Activated CD4-positive, alpha-beta memory T cell treated with anti-CD3 and anti-CD28 coated beads for 36 hours (primary cell): ENCODE measurements around the gene BACH2. TPM values are rescaled to one million over a fixed set of nuclear protein-coding genes. Genes with fewer than 3 reads are reported as not detected.
A peak's percentile ranks its signal among the peaks of the same experiment; 100 is the strongest.
"Not testable (repeated sequence)": the region's sequence is repeated elsewhere in the genome, so short reads cannot be mapped to it uniquely, and the experiment has no call there.

ENCODE experiments used
- CTCF ChIA-PET: fragments of 350-600 bp; sonication (Branson Sonifier 250); formaldehyde crosslinking; loops from one replicate; lab custom pipeline; 2021; ENCODE audit warnings: antibody characterized with exemption, inconsistent platforms; lab: Charles Lee
- POLR2A ChIA-PET: fragments of 350-600 bp; sonication (Branson Sonifier 250); formaldehyde crosslinking; loops from one replicate; lab custom pipeline; 2021; ENCODE audit warnings: antibody characterized with exemption; lab: Charles Lee
- DNase-seq: peaks from one replicate; pipeline ENCODE4 v3.0.0-alpha.2; 2020
- H3K27ac Mint-ChIP-seq: one replicate; pipeline ENCODE4 v1.8.0; 2021; ENCODE audit warnings: mixed read lengths
- H3K27me3 Mint-ChIP-seq: one replicate; pipeline ENCODE4 v1.8.0; 2021; ENCODE audit warnings: mixed read lengths
- H3K36me3 Mint-ChIP-seq: one replicate; pipeline ENCODE4 v1.8.0; 2021; ENCODE audit warnings: mixed read lengths
- H3K4me1 Mint-ChIP-seq: one replicate; pipeline ENCODE4 v1.8.0; 2021; ENCODE audit warnings: low read depth, mixed read lengths
- H3K4me3 Mint-ChIP-seq: one replicate; pipeline ENCODE4 v1.8.0; 2021; ENCODE audit warnings: mild to moderate bottlenecking, mixed read lengths
- H3K9me3 Mint-ChIP-seq: one replicate; pipeline ENCODE4 v1.8.0; 2021; ENCODE audit warnings: mixed read lengths
- intact Hi-C: fragments of 100-400 bp; cut with micrococcal nuclease; formaldehyde crosslinking; loops from one replicate; pipeline ENCODE4 v1.15.1; 2023
- total RNA-seq, 2 experiments: library from RNA; stranded (reverse); gene quantifications; one replicate each; pipeline ENCODE4 v1.2.3, GENCODE V29; 2021

Gene BACH2
- total RNA-seq, 2 experiments from 2014 or later = 49.2 to 55.4 TPM

DNA sequence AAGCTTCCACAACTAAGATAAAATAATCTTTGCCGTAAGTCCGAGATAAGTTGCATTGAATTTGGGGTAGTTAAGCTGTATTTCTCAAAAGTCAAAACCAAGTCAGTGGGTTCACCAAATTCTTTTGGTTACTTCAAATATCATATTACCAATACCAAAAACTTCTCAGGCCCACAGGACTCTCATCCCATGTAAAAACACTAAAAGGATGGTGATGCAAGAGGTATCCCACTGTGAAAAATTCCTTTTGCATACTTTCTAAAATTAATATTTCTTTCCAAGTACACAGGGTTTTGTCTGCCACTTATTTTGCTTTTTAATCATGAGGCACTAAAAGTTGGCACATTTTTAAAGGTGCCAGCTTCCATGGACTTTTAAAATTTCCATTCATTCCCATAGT lies 251.1 kb downstream of the BACH2 start:
- no peak for DNase-seq
- intact Hi-C loops = no loop called here
- Mint-ChIP-seq H3K4me3 (no peak overlapping the region), H3K27ac (peak overlapping the region; percentile 53), H3K36me3 (peaks cover 19% of the 10 kb centered on the region), H3K27me3 (no peaks in the 10 kb centered on the region), H3K9me3 (no peaks in the 10 kb centered on the region), H3K4me1 (peaks cover 36% of the 10 kb centered on the region)
- ChIA-PET CTCF (interaction anchor here (0.7 kb wide), 1 partner anchor 17 kb away, joined by 3 read pairs; no protein-coding TSS in a partner anchor), POLR2A (interaction anchor here (0.9 to 1.6 kb wide), 3 partner anchors 23 to 59 kb away, joined by 3 to 4 read pairs (median 4); no protein-coding TSS in a partner anchor)

DNA sequence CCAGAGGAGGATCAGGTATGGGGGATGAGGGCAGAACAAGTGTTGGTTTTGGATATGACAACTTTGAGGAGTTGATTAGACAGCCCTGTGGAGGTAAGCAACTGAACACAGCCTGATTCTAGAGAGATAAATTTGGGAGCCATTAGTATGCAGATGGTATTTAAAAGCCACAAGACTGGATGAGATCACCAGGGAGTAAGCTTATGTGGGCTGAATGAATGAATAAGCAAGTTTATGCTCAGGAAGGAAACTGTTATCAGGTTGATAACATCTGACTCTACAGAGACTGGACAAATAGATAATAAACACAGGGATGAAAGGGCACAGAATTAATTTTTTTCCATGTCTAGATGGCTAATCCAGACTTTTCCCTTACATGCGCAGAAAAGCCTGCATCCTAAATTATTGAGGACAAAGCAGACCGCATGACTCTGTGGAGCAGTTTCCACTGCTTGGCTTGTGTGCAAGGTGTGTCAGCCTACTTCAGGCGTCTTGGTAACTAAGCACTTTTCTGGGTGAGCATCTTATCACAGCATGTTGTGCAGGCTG lies 251.7 kb downstream of the BACH2 start:
- no peaks in the 10 kb centered on the region for H3K27me3 Mint-ChIP-seq
- peak overlapping the region; percentile 53 for H3K27ac Mint-ChIP-seq
- no peaks in the 10 kb centered on the region for H3K9me3 Mint-ChIP-seq
- H3K36me3 Mint-ChIP-seq = peaks cover 21% of the 10 kb centered on the region
- H3K4me3 Mint-ChIP-seq = no peak overlapping the region
- H3K4me1 Mint-ChIP-seq = peaks cover 32% of the 10 kb centered on the region
- intact Hi-C loops = no loop called here
- no peak for DNase-seq
- CTCF ChIA-PET = interaction anchor here (0.9 to 1.3 kb wide), 2 partner anchors 27 to 104 kb away, joined by 3 to 5 read pairs; no protein-coding TSS in a partner anchor
- POLR2A ChIA-PET = interaction anchor here (1.3 to 2.2 kb wide), 2 partner anchors 35 to 36 kb away, joined by 4 to 9 read pairs; no protein-coding TSS in a partner anchor

DNA sequence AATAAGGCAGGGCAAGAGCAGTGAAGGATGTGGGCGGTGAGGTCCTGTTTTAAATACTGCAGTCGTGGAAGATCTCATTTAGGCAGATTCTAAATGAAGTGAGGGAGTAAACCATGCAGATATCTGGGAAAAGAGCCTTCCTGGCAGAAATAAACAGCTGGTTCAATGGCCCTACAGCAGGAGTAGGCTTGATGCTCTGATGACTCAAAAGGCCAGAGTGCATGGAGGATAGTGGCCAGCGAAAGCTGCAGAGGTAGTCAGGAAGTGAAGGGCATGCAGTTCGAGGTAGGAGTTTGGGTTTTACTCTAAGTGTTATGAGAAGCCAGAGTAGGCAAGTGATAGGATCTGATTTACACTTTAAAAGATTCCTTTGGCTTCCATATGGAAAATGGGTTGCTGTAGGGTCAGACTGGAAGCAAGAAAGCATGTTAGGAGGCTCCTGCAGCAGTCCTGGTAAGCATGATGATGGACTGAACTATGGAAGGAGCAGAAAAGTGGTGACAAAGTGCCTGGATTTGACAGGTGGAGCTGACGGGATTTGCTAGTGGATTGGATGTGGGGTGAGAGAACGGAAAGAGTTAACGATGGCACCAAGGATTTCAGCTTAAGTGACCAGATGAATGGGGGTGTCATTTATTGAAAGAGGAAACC lies 252.3 kb downstream of the BACH2 start:
- Mint-ChIP-seq H3K36me3 (peaks cover 23% of the 10 kb centered on the region), H3K27me3 (no peaks in the 10 kb centered on the region), H3K27ac (no peak overlapping the region), H3K4me3 (no peak overlapping the region), H3K9me3 (no peaks in the 10 kb centered on the region), H3K4me1 (peaks cover 27% of the 10 kb centered on the region)
- DNase-seq = no peak
- POLR2A ChIA-PET = interaction anchor here (1.3 to 2.2 kb wide), 2 partner anchors 36 kb away, joined by 4 to 9 read pairs; no protein-coding TSS in a partner anchor
- intact Hi-C loops = no loop called here
- CTCF ChIA-PET = interaction anchor here (0.9 to 1.3 kb wide), 2 partner anchors 28 to 104 kb away, joined by 3 to 5 read pairs; no protein-coding TSS in a partner anchor

DNA sequence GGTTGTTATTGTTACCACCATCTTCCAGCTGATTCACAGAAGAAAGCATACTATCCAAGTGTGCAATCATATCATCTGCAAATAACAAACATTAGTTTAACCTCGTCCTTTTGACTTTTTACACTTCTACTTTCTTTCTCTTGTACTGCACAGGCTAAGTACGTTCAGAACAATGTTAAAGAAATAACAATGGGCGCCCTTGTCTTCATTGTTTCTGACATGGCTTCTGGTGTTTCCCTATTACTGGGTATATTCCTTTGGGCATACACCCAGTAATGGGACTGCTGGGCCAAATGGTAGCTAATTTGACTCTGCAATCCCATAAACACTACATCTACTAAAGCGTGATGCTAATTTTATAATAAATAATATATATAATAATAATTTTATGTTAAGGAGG lies 255.7 kb downstream of the BACH2 start:
- CTCF ChIA-PET = interaction anchor here (0.6 kb wide), 1 partner anchor 9 kb away, joined by 3 read pairs; no protein-coding TSS in a partner anchor
- POLR2A ChIA-PET = no interaction called here
- intact Hi-C loops = no loop called here
- H3K4me1 Mint-ChIP-seq = peaks cover 27% of the 10 kb centered on the region
- no peaks in the 10 kb centered on the region for H3K27me3 Mint-ChIP-seq
- H3K9me3 Mint-ChIP-seq = no peaks in the 10 kb centered on the region
- DNase-seq = no peak
- no peak overlapping the region for H3K4me3 Mint-ChIP-seq
- peaks cover 25% of the 10 kb centered on the region for H3K36me3 Mint-ChIP-seq
- H3K27ac Mint-ChIP-seq = no peak overlapping the region

DNA sequence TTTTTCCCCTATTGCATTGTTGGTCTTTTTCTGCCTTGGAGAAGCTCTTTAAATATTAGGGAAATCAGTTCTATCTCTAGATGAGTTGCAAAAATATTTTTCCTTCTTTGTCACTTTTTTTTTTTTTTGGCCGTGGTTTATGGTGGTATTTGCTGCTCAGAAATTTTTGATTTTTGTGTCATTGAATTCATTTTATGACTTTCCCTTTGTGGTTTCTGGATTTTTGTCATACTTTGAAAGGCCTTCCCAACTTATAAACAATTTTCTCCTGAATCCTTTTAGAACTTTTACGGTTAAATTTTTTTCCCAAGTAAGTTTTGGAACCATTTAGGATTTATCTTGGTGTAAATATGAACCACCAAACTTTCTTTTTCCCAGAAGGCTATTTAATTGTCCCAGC lies 256.7 kb downstream of the BACH2 start:
- H3K4me1 Mint-ChIP-seq = peaks cover 37% of the 10 kb centered on the region
- intact Hi-C loops = no loop called here
- no peak overlapping the region for H3K27ac Mint-ChIP-seq
- ChIA-PET CTCF (no interaction called here), POLR2A (no interaction called here)
- H3K36me3 Mint-ChIP-seq = peaks cover 21% of the 10 kb centered on the region
- no peaks in the 10 kb centered on the region for H3K9me3 Mint-ChIP-seq
- no peaks in the 10 kb centered on the region for H3K27me3 Mint-ChIP-seq
- DNase-seq = no peak
- no peak overlapping the region for H3K4me3 Mint-ChIP-seq

DNA sequence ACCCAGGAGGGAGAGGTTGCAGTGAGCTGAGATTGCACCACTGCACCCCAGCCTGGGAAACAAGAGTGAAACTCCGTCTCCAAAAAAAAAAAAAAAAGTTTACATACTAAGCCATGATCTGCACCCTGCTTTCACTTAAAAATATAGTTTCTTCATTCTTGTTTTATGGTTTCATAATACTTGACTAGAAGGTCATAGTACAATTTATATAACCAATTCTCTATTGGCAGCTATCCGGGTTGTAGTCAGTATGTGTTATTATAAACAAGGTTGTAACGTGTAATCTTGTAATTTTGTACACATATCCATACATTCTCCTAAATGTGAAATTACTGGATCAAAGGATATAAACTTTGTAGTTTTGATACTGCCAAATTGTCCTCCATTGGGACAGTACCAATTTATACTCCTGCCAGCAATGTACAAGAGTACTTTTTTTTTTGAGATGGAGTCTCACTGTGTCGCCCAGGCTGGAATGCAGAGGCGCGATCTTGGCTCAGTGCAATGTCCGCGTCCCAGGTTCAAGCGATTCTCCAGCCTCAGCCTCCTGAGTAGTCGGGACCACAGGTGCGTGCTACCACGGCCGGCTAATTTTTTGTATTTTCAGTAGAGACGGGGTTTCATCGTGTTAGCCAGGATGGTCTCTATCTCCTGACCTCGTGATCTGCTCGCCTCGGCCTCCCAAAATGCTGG lies 257.5 kb downstream of the BACH2 start:
- intact Hi-C loops = no loop called here
- no peak overlapping the region for H3K4me3 Mint-ChIP-seq
- no peaks in the 10 kb centered on the region for H3K9me3 Mint-ChIP-seq
- H3K27ac Mint-ChIP-seq = no peak overlapping the region
- DNase-seq = no peak
- ChIA-PET POLR2A (no interaction called here), CTCF (no interaction called here)
- H3K36me3 Mint-ChIP-seq = peaks cover 23% of the 10 kb centered on the region
- no peaks in the 10 kb centered on the region for H3K27me3 Mint-ChIP-seq
- peaks cover 40% of the 10 kb centered on the region for H3K4me1 Mint-ChIP-seq

DNA sequence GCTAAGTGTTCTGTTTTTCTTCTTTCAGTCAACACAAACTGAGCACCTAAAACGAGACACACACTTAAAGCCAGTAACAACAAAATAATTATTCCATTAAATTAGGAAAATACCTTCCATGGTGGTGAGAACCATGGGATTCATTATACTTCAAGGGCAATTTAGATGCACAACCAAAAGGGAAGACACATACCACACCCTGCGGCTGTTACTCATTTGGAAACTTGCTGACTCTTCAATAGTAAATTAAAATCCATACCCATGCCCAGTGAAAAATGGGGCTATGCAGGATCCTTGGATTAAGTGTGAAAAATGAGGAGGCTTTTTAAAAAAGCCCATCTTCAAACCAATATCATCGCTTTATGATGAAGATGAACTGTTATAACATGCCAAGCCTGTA lies 259.7 kb downstream of the BACH2 start:
- Mint-ChIP-seq H3K9me3 (peaks cover 4% of the 10 kb centered on the region), H3K4me3 (no peak overlapping the region), H3K4me1 (peaks cover 44% of the 10 kb centered on the region), H3K27ac (no peak overlapping the region), H3K27me3 (no peaks in the 10 kb centered on the region), H3K36me3 (peaks cover 32% of the 10 kb centered on the region)
- intact Hi-C loops = loop anchor here (1.0 kb wide), 1 partner anchor 9 kb away; no protein-coding TSS in a partner anchor
- POLR2A ChIA-PET = no interaction called here
- DNase-seq = no peak
- CTCF ChIA-PET = no interaction called here

DNA sequence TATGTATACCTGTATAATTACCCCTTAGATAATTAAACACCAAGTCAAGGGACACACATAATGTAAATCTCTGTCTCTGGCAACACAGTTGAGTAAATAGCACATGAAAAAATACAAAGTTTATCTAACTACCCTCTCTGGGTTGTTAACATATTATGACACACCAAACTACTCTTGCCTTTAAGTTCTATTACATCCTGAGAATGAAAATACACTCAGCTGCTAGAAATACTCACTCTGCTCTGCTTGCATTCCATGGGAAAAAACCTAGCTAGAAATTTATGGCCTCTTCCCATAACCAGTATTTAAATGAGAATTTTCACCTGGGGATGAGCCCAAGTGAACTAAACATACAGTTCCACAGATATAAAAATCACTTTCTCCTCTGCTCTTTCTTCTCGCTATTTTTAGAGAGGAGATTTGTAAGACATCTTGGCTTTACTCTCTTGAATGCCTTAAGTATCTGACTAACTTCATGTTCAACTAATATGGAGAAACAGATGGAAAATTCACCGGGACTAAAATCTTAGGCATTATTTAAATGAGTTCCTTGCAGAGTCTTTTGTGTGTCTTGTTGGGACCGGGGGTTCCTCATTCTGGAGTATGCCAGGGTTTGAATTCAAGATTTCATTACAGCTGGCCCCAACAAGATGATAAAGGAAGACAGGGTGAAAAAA lies 261.5 kb downstream of the BACH2 start:
- Mint-ChIP-seq H3K4me3 (no peak overlapping the region), H3K27me3 (no peaks in the 10 kb centered on the region), H3K9me3 (peaks cover 4% of the 10 kb centered on the region), H3K36me3 (peaks cover 33% of the 10 kb centered on the region), H3K4me1 (peaks cover 45% of the 10 kb centered on the region), H3K27ac (peak overlapping the region; percentile 29)
- ChIA-PET POLR2A (interaction anchor here (0.5 kb wide), 1 partner anchor 54 kb away, joined by 3 read pairs; no protein-coding TSS in a partner anchor), CTCF (no interaction called here)
- intact Hi-C loops = no loop called here
- DNase-seq = no peak

DNA sequence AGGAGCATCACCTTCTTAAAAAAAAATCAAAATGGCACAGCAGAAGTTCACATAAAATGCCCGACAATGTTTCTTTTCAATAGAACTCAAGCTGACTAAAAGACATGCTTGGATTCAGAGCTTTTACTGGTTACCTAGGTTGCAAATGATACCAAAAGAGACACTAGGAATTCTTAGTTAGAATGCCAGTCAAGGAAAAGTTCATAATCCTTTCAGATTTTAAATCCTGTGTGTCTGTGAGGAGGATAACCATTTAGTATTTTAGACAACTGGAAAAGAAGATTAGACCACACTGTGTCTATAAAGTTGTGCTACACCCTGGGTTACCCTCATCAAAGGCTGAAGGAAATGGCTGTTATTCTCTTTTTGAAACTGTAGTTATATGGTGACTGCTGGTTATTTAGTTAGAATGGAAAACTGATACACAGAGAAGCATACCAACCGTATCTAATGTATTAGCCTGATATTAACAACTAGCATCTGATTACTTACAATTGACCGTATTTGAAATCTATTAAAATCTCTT lies 262.8 kb downstream of the BACH2 start:
- Mint-ChIP-seq H3K27ac (no peak overlapping the region), H3K36me3 (peaks cover 33% of the 10 kb centered on the region), H3K4me3 (no peak overlapping the region), H3K9me3 (peaks cover 4% of the 10 kb centered on the region), H3K27me3 (no peaks in the 10 kb centered on the region), H3K4me1 (peaks cover 54% of the 10 kb centered on the region)
- intact Hi-C loops = no loop called here
- CTCF ChIA-PET = no interaction called here
- POLR2A ChIA-PET = no interaction called here
- DNase-seq = no peak

DNA sequence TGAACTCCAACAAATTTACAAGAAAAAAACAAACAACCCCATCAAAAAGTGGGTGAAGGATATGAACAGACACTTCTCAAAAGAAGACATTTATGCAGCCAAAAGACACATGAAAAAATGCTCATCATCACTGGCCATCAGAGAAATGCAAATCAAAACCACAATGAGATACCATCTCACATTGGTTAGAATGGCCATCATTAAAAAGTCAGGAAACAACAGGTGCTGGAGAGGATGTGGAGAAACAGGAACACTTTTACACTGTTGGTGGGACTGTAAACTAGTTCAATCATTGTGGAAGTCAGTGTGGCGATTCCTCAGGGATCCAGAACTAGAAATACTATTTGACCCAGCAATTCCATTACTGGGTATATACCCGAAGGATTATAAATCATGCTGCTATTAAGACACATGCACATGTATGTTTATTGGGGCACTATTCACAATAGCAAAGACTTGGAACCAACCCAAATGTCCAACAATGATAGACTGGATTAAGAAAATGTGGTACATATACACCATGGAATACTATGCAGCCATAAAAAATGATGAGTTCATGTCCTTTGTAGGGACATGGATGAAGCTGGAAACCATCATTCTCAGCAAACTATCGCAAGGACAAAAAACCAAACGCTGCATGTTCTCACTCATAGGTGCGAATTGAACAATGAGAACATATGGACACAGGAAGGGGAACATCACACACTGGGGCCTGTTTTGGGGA lies 264.0 kb downstream of the BACH2 start:
- intact Hi-C loops, POLR2A ChIA-PET, H3K27ac Mint-ChIP-seq, CTCF ChIA-PET, DNase-seq, H3K27me3 Mint-ChIP-seq, H3K4me3 Mint-ChIP-seq, H3K9me3 Mint-ChIP-seq: not testable (repeated sequence)
- H3K36me3 Mint-ChIP-seq = peaks cover 33% of the 10 kb centered on the region
- H3K4me1 Mint-ChIP-seq = peaks cover 63% of the 10 kb centered on the region
